IMR-90 (cell line): ENCODE measurements around the gene KRT4. TPM values are rescaled to one million over a fixed set of nuclear protein-coding genes. Genes with fewer than 3 reads are reported as not detected.

Experiments
- ATAC-seq: fragments of 200-7000 bp; cut with Tn5 transposase; 2 replicates; pipeline ENCODE4 v1.9.1; 2020; ENCODE audit warnings: low read depth, mild to moderate bottlenecking, moderate library complexity
- BruUV-seq: library from RNA; stranded (reverse); fragments of 400-500 nt; replicated peaks from 2 replicates; lab custom pipeline; 2021; lab: Mats Ljungman, UMichigan
- CTCF ChIA-PET: fragments of 300-600 bp; formaldehyde crosslinking; extraction: SDS; loops from one replicate; lab custom pipeline; 2021; ENCODE audit warnings: antibody characterized with exemption; lab: Yijun Ruan, JAX
- POLR2A ChIA-PET: fragments of 300-600 bp; sonication (Branson Sonifier 250); formaldehyde crosslinking; loops from one replicate; lab custom pipeline; 2022; ENCODE audit warnings: antibody characterized with exemption; ENCODE audit not compliant: unreplicated experiment; lab: Charles Lee
- DNase-seq: peaks from one replicate; pipeline ENCODE4 v3.0.0; 2013
- H2AFZ ChIP-seq: replicated peaks from 2 replicates; pipeline ENCODE3; 2013; ENCODE audit warnings: low read length, mild to moderate bottlenecking; ENCODE audit not compliant: poor library complexity
- H2AK5ac ChIP-seq: 2 replicates; pipeline ENCODE4 v1.6.1; 2013; ENCODE audit warnings: low read depth, low read length, inconsistent platforms
- H2AK9ac ChIP-seq: replicated peaks from 2 replicates; pipeline ENCODE3; 2013; ENCODE audit warnings: mild to moderate bottlenecking, low read depth, low read length, moderate library complexity; ENCODE audit not compliant: poor library complexity
- H2BK120ac ChIP-seq: 2 replicates; pipeline ENCODE4 v1.6.1; 2013; ENCODE audit warnings: low read depth, low read length, inconsistent platforms
- H2BK15ac ChIP-seq: 3 replicates; pipeline ENCODE4 v1.6.1; 2013; ENCODE audit warnings: low read depth, low read length, inconsistent platforms
- H2BK20ac ChIP-seq: 2 replicates; pipeline ENCODE4 v1.6.1; 2013; ENCODE audit warnings: low read depth, mild to moderate bottlenecking, inconsistent platforms, low read length, moderate library complexity
- H2BK5ac ChIP-seq: 2 replicates; pipeline ENCODE4 v1.6.1; 2013; ENCODE audit warnings: mild to moderate bottlenecking, low read depth, low read length, inconsistent platforms; ENCODE audit not compliant: poor library complexity, severe bottlenecking
- H3K14ac ChIP-seq: replicated peaks from 2 replicates; pipeline ENCODE4 v1.6.1; 2013; ENCODE audit warnings: low read depth, low read length, inconsistent platforms
- H3K18ac ChIP-seq: 2 replicates; pipeline ENCODE4 v1.6.1; 2013; ENCODE audit warnings: low read depth, low read length, control low read depth
- H3K23ac ChIP-seq: 2 replicates; pipeline ENCODE4 v1.6.1; 2013; ENCODE audit warnings: low read depth, low read length, inconsistent platforms
- H3K27ac ChIP-seq: 2 replicates; pipeline ENCODE4 v1.5.1; 2013; ENCODE audit warnings: mild to moderate bottlenecking, control low read depth, low read length; ENCODE audit not compliant: insufficient read depth
- H3K27me3 ChIP-seq: 2 replicates; pipeline ENCODE4 v1.6.1; 2013; ENCODE audit warnings: low read length; ENCODE audit not compliant: control insufficient read depth, insufficient read depth
- H3K36me3 ChIP-seq: 2 replicates; pipeline ENCODE4 v1.6.1; 2013; ENCODE audit warnings: low read length, mixed read lengths; ENCODE audit not compliant: control insufficient read depth, insufficient read depth
- H3K4ac ChIP-seq: 2 replicates; pipeline ENCODE4 v1.6.1; 2013; ENCODE audit warnings: low read depth, low read length, inconsistent platforms
- H3K4me1 ChIP-seq: 2 replicates; pipeline ENCODE4 v1.6.1; 2013; ENCODE audit warnings: low read length, mixed read lengths; ENCODE audit not compliant: control insufficient read depth, insufficient read depth
- H3K4me2 ChIP-seq: 2 replicates; pipeline ENCODE4 v1.6.1; 2013; ENCODE audit warnings: low read depth, mild to moderate bottlenecking, control low read depth, low read length, moderate library complexity
- H3K4me3 ChIP-seq: 2 replicates; pipeline ENCODE4 v1.5.1; 2013; ENCODE audit warnings: low read depth, mild to moderate bottlenecking, control low read depth, low read length, moderate library complexity; ENCODE audit not compliant: insufficient read depth
- H3K56ac ChIP-seq: 2 replicates; pipeline ENCODE4 v1.6.1; 2013; ENCODE audit warnings: low read length, inconsistent platforms; ENCODE audit not compliant: insufficient read depth; ENCODE audit errors: extremely low read depth
- H3K79me1 ChIP-seq, 2 experiments: 2 replicates each; pipeline ENCODE4 v1.6.1; 2013; ENCODE audit warnings: low read length in 2 of 2, inconsistent platforms in 1 of 2, low read depth in 1 of 2
- H3K9ac ChIP-seq: 2 replicates; pipeline ENCODE4 v1.6.1; 2013; ENCODE audit warnings: low read depth, low read length, control low read depth
- H3K9me1 ChIP-seq: 2 replicates; pipeline ENCODE4 v1.6.1; 2013; ENCODE audit warnings: low read length, inconsistent platforms; ENCODE audit not compliant: insufficient read depth
- H3K9me3 ChIP-seq: 2 replicates; pipeline ENCODE4 v1.6.1; 2013; ENCODE audit warnings: low read length; ENCODE audit not compliant: control insufficient read depth, insufficient read depth
- H4K20me1 ChIP-seq: 2 replicates; pipeline ENCODE4 v1.6.1; 2013; ENCODE audit warnings: low read length, inconsistent platforms; ENCODE audit not compliant: insufficient read depth
- H4K5ac ChIP-seq: 2 replicates; pipeline ENCODE4 v1.6.1; 2013; ENCODE audit warnings: mild to moderate bottlenecking, low read depth, low read length, control low read depth
- H4K8ac ChIP-seq, 2 experiments: 2 replicates each; pipeline ENCODE4 v1.6.1; 2013; ENCODE audit warnings: low read depth in 2 of 2, low read length in 2 of 2, control low read depth in 1 of 2, inconsistent platforms in 1 of 2
- H4K91ac ChIP-seq: 2 replicates; pipeline ENCODE4 v1.6.1; 2013; ENCODE audit warnings: low read depth, low read length, inconsistent platforms; ENCODE audit not compliant: insufficient read depth
- BHLHE40 ChIP-seq: fragments of 150-350 bp; IDR thresholded peaks from 2 replicates; pipeline ENCODE4 v1.6.1; 2016; ENCODE audit warnings: mild to moderate bottlenecking, low read depth, low read length
- CEBPB ChIP-seq: IDR thresholded peaks from 2 replicates; pipeline ENCODE4 v1.6.1; 2012; ENCODE audit warnings: low read depth, low read length, improper control_type of control experiment
- FOS ChIP-seq: fragments of 150-350 bp; IDR thresholded peaks from 2 replicates; pipeline ENCODE4 v1.6.1; 2016; ENCODE audit warnings: low read depth, low read length
- MAFK ChIP-seq: IDR thresholded peaks from 2 replicates; pipeline ENCODE4 v1.6.1; 2012; ENCODE audit warnings: low read depth, low read length, improper control_type of control experiment
- MAZ ChIP-seq: IDR thresholded peaks from 2 replicates; pipeline ENCODE4 v1.6.1; 2012; ENCODE audit warnings: low read depth, mild to moderate bottlenecking, low read length, improper control_type of control experiment, moderate library complexity, borderline replicate concordance
- MXI1 ChIP-seq: IDR thresholded peaks from 2 replicates; pipeline ENCODE4 v1.6.1; 2012; ENCODE audit warnings: low read depth, mild to moderate bottlenecking, low read length, moderate library complexity, borderline replicate concordance
- RAD21 ChIP-seq: IDR thresholded peaks from 2 replicates; pipeline ENCODE4 v1.6.1; 2012; ENCODE audit warnings: low read length, improper control_type of control experiment
- RCOR1 ChIP-seq: IDR thresholded peaks from 2 replicates; pipeline ENCODE4 v1.6.1; 2012; ENCODE audit warnings: mild to moderate bottlenecking, low read length, improper control_type of control experiment; ENCODE audit not compliant: insufficient replicate concordance
- RFX5 ChIP-seq: IDR thresholded peaks from 2 replicates; pipeline ENCODE4 v1.8.0; 2012; ENCODE audit warnings: low read depth, mild to moderate bottlenecking, low read length, moderate library complexity
- WGBS, 2 experiments: methylation state at CpG; one replicate each; pipeline versions ENCODE4 v1.1.5 to v1.1.7; 2013; ENCODE audit warnings: missing lambda C conversion rate in 2 of 2; ENCODE audit not compliant: insufficient read length in 1 of 2; ENCODE audit errors: extremely low coverage in 2 of 2; 5-methylcytosine and 5-hydroxymethylcytosine counted together
- dilution Hi-C: fragments of 300-500 bp; cut with HindIII; formaldehyde crosslinking; loops from one replicate; pipeline ENCODE4 v1.14.3; 2018; ENCODE audit warnings: low sequenced_read_pairs; ENCODE audit not compliant: unreplicated experiment
- in situ Hi-C: fragments of 300-500 bp; cut with MboI; formaldehyde crosslinking; loops from 3 replicates; pipeline ENCODE4 v1.14.3; 2019; ENCODE audit warnings: low sequenced_read_pairs, inconsistent platforms, mixed read lengths
- intact Hi-C: fragments of 100-400 bp; cut with micrococcal nuclease; formaldehyde crosslinking; loops from 2 replicates; pipeline ENCODE4 v1.10.0; 2022
- polyA plus RNA-seq, 3 experiments: library from polyadenylated mRNA; depleted of rRNA; stranded (reverse); fragments of >200 nt; gene quantifications; 2 replicates each; pipeline ENCODE4 v1.2.3, GENCODE V29; 2012; ENCODE audit warnings: low replicate concordance in 1 of 3
- total RNA-seq: library from RNA; depleted of rRNA; stranded (reverse); fragments of >200 nt; gene quantifications from 2 replicates; pipeline ENCODE4 v1.2.3, GENCODE V29; 2012
- TF ChIP-seq, protein P1 (sequence below): fragments of 150-350 bp; IDR thresholded peaks from 2 replicates; pipeline ENCODE4 v1.6.1; 2017; ENCODE audit warnings: mild to moderate bottlenecking, antibody characterized with exemption, low read length, low read depth
- TF ChIP-seq, protein P2 (sequence below): conservative IDR thresholded peaks from 2 replicates; pipeline ENCODE4 v1.5.1; 2012; ENCODE audit warnings: mild to moderate bottlenecking, low read depth, low read length, improper control_type of control experiment
- TF ChIP-seq, protein P3 (sequence below): fragments of 150-350 bp; IDR thresholded peaks from 2 replicates; pipeline ENCODE4 v1.6.1; 2016; ENCODE audit warnings: low read depth, mild to moderate bottlenecking, low read length, moderate library complexity, borderline replicate concordance

Gene KRT4
- total and polyA plus RNA-seq, 2 of the 4 experiments (the other 2 are of a cell fraction): under 0.01 to 0.07 TPM

DNA sequence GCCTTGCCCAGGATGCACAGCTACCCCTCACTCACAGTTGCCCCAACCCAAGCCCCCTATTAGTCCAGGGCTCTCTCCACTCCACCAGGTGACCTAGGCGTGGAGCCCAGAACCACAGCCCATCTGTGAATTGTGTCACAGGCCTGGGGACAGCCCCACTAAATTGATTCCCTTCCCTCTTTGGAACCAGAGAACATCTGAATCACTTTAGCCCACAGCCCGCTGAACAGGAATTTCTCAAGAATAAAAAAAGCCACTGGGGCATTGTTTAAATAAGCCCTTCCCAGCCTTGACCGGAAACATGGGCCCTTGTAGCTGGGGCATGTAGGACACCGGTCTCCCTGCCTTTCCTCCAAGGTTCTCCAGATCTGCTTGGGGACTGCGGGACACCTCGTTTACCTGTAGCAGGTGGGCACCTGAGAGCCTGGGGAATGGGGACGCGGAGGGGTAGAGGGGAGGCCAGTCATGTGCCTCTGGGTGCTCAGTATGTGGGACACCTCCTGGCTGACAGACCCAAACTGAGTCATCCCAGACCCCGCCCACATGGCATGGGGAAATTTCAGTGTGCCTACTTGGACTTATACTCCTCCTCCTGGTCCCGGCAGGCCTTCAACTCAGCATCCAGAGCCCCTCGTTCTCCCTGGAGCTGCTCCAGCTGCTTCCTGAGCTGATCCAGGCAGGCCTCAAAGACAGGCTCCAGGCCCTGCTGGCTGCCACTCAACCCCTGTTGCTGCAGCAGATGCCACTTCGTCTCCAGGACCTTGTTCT lies 33.6 kb upstream of the KRT4 start:
- no peak overlapping the region for H3K4me2 ChIP-seq
- dilution Hi-C loops: no loop called here
- H4K20me1 ChIP-seq: no peaks in the 10 kb centered on the region
- no peak overlapping the region for H3K27ac ChIP-seq
- ChIA-PET POLR2A (no interaction called here), CTCF (no interaction called here)
- H2BK20ac ChIP-seq: no peak overlapping the region
- no peak overlapping the region for H3K4me3 ChIP-seq
- no TSS peak for BruUV-seq
- H3K56ac ChIP-seq: no peak overlapping the region
- no peak overlapping the region for H3K4ac ChIP-seq
- no peak overlapping the region for H4K91ac ChIP-seq
- H3K36me3 ChIP-seq: no peaks in the 10 kb centered on the region
- H2BK15ac ChIP-seq: no peak overlapping the region
- H2AFZ ChIP-seq: no peak overlapping the region
- DNase-seq (no peak), ATAC-seq (no peak)
- H3K9ac ChIP-seq: no peak overlapping the region
- in situ Hi-C loops: no loop called here
- H4K8ac ChIP-seq: no peak overlapping the region
- H3K9me3 ChIP-seq: no peaks in the 10 kb centered on the region
- H3K79me1 ChIP-seq: no peaks in the 10 kb centered on the region
- peaks cover 48% of the 10 kb centered on the region for H3K27me3 ChIP-seq
- no peaks in the 10 kb centered on the region for H3K9me1 ChIP-seq
- TF ChIP-seq RAD21 (no peak), BHLHE40 (no peak), RFX5 (no peak), MXI1 (no peak), FOS (no peak), MAFK (no peak), RCOR1 (no peak), CEBPB (no peak), MAZ (no peak)
- TF ChIP-seq, protein P1, sequence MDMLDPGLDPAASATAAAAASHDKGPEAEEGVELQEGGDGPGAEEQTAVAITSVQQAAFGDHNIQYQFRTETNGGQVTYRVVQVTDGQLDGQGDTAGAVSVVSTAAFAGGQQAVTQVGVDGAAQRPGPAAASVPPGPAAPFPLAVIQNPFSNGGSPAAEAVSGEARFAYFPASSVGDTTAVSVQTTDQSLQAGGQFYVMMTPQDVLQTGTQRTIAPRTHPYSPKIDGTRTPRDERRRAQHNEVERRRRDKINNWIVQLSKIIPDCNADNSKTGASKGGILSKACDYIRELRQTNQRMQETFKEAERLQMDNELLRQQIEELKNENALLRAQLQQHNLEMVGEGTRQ: no peak
- TF ChIP-seq, protein P2, sequence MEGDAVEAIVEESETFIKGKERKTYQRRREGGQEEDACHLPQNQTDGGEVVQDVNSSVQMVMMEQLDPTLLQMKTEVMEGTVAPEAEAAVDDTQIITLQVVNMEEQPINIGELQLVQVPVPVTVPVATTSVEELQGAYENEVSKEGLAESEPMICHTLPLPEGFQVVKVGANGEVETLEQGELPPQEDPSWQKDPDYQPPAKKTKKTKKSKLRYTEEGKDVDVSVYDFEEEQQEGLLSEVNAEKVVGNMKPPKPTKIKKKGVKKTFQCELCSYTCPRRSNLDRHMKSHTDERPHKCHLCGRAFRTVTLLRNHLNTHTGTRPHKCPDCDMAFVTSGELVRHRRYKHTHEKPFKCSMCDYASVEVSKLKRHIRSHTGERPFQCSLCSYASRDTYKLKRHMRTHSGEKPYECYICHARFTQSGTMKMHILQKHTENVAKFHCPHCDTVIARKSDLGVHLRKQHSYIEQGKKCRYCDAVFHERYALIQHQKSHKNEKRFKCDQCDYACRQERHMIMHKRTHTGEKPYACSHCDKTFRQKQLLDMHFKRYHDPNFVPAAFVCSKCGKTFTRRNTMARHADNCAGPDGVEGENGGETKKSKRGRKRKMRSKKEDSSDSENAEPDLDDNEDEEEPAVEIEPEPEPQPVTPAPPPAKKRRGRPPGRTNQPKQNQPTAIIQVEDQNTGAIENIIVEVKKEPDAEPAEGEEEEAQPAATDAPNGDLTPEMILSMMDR: no peak
- TF ChIP-seq, protein P3, sequence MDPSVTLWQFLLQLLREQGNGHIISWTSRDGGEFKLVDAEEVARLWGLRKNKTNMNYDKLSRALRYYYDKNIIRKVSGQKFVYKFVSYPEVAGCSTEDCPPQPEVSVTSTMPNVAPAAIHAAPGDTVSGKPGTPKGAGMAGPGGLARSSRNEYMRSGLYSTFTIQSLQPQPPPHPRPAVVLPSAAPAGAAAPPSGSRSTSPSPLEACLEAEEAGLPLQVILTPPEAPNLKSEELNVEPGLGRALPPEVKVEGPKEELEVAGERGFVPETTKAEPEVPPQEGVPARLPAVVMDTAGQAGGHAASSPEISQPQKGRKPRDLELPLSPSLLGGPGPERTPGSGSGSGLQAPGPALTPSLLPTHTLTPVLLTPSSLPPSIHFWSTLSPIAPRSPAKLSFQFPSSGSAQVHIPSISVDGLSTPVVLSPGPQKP: no peak
- H2BK5ac ChIP-seq: no peak overlapping the region
- no peak overlapping the region for H2BK120ac ChIP-seq
- intact Hi-C loops: no loop called here
- no peak overlapping the region for H3K14ac ChIP-seq
- H3K18ac ChIP-seq: no peak overlapping the region
- H2AK9ac ChIP-seq: no peak overlapping the region
- no peak overlapping the region for H3K23ac ChIP-seq
- H2AK5ac ChIP-seq: no peak overlapping the region
- no peak overlapping the region for H4K5ac ChIP-seq
- 52% methylated on average over 5 of the region's 12 CpGs; no CpG with 5 or more reads in 1 of the 2 experiments for WGBS, 2 experiments
- no peaks in the 10 kb centered on the region for H3K4me1 ChIP-seq
